ENCODE results near the gene EML6. TPM values are rescaled to one million over a fixed set of nuclear protein-coding genes. Genes with fewer than 3 reads are reported as not detected.

Gene EML6
- total RNA-seq, 1 experiment from 2014 or later, result 0.34 TPM

DNA sequence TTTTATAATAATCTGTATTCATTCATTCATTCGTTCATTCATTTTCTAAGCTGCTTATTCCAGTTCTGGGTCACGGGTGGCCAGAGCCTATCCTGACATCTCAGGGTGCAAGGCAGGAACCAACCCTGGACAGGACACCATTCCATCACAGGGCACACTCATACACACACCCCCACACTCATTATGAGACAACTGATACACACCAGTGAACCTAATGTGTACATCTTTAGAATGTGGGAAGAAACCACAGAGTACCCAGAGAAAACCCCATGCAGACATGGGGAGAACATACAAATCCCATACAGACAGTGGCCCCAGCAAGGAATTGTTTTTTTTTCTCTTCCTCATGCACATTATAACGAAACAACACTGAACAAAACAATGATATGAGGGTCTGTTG is 272.1 kb downstream of the EML6 start:
- no peak for DNase-seq (ENCODE audit: low read depth)

DNA sequence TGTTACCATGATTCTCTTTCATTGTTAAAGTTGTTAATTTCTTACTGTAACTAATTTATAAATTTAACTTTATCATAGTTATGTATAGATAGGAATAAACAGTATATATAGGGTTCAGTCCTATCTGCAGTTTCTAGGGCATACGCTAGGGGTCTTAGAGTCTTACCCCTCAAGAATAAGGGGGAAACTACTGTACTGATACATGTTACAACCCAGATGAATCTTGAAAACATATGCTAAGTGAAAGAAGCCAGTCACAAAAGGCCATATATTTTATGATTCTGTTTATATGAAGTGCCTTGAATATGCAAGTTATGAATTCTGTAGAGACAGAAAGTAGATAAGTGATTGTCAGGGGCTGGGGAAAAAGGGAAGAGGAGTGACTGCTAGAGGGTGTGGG is 274.4 kb downstream of the EML6 start:
- DNase-seq (ENCODE audit: low read depth), result no peak

DNA sequence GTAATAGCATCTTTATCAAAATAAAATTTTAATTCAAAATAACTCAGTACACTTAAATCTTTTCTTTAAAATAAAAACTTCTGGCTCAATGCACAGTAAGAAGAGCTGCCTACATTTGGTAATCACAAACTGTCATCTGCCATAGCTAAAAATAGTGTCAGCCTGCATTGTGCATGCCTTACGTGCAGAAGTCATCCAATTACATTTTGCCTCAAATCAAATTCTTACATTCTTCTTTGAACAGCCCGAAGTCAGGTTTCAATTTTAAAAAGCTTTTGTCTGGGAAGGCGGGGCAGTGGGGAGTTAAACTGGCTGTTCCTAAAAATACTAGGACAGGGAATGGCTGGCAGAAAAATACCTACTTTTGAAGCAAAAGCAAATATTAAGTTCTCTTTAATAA is 275.7 kb downstream of the EML6 start:
- DNase-seq (ENCODE audit: low read depth), result peak; percentile 75

DNA sequence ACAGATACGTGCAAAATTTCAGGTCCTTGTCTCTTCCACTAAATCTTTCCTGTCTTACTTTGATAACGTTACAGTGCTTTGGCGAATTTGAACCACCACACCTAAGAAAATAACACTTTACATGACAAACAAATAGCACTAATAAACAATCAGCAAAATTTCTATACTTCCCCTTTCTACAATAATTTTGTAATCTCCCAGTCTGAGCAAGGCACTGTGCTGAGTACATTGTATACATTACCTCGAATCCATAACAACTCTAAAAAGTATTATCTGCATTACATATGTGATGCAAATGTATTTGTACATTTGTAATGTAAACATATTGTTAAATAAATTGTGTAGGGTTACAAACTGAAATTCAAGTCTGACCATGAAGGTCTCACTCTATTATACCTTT is 276.9 kb downstream of the EML6 start:
- DNase-seq (ENCODE audit: low read depth), result no peak

DNA sequence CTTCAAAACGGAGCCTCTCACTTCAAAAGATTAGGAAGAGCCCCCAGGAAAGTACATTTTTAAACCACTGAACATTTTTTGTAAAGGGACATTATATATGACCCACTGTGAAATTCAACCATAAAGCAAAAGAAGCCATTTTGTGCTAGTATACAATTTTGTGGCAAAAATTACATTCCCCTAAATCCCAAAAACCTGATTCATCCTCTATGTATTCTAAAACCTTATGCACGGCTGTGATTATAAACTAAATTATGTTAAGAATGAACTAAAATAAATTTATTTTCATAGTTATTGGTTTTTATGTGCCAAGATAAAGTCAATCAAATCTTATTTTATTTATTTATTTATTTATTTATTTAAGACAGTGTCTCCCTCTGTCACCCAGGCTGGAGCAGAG is 278.3 kb downstream of the EML6 start:
- no peak for DNase-seq (ENCODE audit: low read depth)

DNA sequence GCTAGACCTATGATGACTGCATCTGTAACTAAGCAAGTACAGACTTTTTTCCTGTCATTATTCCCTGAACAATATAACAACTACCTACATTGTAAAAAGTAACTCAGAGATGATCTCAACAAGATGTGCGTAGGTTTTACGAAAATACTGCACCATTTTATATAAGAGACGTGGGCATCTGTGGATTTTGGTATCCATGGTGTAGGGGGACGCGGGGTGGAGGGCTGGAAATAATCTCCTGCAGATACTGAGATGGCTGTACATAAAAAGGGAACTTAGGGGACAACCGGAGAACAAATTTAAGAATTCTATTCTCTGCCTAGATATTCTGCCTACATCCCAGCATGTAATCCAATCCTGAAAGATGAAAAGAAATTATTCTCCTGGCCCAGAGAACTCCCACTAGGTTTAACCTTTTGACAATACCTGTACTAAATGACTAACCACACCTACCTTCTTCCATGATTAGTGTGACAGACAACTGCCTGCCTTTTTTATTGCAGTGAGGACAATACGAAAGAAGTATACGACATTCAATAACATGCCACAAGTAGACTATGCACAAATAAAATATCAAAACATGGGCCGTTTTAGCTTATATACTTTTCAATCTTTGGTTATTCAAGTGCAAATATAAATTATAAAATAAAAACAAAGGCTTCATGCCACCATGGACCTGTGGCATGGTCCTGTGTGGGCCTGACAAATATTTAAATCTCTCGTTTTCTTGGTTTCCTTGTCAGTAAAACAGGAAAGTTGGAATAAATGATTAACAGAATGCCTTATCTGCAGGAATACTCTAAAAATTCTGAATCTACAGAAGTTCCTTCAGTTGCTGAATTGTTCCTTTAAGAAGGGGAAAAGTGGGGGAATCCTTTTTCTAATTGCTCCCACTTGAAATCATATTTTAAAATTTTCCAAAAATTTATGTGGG is 280.5 kb downstream of the EML6 start:
- no peak for DNase-seq (ENCODE audit: low read depth)

DNA sequence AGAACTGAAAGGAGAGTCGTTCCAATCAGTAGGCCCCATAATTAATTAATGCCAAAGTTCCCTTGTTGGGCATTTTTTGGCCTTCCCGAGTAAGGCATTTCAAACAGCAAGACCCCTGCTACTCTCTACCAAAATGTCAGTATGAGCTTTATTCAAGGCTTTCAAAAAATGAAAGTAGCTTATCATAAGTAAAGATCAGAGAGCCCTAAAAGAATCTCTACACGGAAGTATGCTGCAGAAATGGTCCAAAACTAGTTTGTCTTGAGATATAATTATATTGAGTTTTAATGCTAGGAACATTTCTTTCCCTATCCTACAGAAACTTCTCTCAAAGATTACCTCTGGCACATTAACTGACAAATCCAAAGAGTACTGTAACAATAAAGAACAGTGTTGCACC is 282.8 kb downstream of the EML6 start:
- no peak for DNase-seq (ENCODE audit: low read depth)

DNA sequence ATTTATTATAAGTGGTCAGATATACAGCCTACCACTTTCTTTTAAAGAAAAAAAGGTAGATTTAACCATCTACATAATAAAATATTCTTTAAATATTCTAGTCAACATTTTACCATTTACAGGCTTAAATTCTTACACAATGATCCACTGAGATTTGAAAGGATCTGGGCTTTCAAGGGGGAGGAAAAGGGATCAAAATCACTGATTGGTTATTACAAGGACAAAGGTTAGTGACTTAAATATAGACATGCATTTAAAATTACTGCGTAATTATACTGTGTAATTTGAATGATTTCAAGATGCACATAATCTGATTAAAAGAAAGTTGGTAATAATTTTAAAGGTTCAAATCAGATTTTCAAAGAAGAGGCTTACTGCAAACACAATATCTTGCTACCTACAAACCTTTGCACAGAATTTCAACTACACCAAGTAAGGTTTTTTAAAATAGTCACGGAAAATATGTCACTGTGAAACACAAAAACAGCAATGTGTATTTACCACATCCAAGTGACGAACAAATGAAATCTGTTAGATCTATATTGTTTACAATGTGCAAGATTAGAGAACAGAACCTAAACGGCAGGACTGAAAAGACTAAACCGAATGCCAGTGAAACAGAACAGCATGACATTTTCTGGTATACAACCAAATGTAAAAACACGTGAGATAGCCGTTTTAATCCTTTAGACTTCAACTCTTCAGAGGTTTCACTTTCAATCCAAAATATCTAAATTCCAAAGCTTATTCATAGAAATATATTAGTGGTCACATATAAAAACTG is 286.0 kb downstream of the EML6 start:
- no peak for DNase-seq (ENCODE audit: low read depth)

DNA sequence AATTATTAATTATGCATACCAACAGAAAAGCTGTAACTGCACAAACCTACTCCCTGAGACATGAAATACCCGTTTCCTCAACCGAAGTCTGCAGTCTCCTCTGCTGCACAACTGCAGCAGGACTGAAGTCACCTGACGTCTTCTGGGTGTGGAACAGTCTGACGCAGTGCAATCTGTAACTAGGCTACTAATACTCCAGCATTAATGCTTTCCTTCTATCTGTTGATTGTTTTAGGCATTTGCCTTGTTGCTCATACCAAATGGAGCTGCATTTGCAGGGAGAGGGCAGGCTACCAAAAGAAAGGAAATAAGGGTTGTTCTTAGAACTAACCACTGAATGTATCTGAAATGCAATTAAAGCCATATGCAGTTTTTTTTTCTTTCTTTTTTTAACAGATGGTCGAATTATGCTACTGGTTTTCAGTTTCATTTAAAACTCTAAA is 286.7 kb downstream of the EML6 start:
- DNase-seq (ENCODE audit: low read depth), result peak; percentile 72

DNA sequence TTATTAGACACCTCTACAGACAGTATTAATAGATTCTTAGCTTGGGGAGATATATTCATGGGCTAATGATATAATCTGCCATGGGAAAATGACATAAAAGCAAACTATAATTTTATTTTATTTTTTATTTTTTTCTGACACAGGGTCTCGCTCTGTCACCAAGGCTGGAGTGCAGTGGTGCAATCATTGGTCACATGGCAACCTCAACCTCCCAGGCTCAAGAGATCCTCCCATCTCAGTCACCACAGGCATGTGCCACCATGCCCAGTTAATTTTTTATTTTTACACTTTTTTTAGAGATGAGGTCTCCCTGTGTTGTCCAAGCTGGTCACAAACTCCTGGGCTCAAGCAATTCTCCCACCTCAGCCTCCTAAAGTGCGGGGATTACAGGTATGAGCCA is 287.5 kb downstream of the EML6 start:
- peak; percentile 59 for DNase-seq (ENCODE audit: low read depth)

DNA sequence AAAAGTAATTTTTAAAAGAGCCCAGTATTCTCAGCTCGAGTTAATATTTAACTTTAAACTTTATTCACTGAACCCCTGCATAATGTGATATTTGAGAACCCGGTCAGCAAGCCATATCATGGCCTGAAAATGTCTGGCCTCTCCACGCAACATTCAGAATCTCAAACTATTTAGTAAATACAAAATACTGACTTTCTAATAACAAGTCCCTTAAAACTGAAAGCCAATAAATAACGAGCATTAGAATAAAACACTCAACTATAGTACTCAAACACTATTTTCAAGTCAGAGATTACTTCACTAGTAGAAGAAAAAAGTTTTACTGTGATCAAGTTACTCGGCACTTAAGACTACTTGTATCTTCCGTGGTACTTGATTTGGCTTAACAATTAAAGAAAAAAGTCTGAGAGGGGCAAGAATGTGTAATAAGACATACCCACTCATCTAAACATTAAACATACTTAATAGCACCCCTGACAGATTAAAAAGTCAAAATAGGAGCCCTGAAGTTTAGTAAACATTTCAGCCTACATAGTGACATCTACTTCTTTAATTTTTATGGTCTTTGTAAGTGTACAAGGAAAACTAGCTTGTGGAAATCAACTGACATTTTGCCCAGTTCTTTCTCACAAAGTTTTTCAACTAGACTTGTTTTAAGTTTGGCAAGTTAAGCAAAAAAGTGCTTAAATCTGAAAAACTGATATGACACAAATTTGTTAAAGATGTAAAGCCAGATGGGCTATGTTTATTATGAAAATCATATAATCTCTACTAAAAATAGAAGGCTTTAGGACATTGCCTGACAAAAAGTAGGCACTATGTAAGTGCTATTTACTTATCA is 288.6 kb downstream of the EML6 start:
- DNase-seq (ENCODE audit: low read depth), result no peak

DNA sequence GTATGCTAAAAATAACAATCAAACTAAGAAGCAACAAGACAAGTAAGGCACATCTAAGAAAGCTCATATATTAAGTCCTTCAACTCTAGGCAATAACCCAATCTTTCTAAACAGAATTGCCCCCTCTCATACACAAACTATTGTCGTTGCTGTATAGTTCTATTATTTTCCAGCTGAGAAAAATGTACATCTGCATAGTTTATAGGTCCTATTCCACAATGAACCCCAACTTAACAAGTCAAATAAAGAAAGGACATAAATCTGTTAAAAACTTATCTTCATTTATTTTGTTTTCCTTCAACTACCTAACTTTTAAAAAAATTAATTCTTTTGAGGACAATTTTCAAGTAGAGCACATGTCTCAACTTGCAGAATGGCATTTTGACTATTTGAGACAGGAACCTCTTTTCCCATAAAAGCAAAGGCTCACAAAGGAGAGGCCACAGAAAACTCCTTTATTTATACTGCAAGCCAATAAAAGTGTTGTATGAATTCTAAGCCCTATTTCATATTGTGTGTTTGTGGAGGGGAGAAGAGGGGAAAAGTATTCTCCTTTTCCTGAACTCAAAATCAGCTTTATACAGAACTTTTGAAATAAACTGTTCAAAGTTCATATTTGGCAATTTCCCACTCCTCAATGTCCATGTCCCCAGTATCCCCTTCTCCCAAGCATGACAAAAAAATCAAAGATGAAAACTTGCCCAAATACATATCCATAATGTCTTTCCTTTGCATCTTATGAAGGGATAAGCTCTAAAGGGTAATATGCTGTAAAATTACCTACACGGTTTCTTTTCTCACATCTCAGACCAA is 289.4 kb downstream of the EML6 start:
- no peak for DNase-seq (ENCODE audit: low read depth)

DNA sequence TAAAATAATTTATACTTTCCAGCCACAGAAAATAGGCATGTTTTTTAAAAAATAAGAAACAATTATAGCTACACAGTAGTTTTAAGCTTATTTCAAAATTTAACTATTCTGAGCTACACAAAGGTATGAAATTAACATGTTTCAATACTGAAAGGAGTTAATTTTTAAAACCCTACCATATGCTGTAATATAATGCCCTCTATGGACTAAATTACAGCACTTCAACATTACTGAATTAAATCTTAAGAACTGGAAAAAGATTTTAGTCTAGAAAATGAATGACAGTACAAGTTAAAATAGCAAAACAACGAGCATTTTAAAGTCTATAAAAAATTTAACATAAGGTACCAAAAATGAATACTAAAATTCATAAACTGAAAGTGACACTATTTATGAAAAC is 290.5 kb downstream of the EML6 start:
- DNase-seq (ENCODE audit: low read depth), result no peak

DNA sequence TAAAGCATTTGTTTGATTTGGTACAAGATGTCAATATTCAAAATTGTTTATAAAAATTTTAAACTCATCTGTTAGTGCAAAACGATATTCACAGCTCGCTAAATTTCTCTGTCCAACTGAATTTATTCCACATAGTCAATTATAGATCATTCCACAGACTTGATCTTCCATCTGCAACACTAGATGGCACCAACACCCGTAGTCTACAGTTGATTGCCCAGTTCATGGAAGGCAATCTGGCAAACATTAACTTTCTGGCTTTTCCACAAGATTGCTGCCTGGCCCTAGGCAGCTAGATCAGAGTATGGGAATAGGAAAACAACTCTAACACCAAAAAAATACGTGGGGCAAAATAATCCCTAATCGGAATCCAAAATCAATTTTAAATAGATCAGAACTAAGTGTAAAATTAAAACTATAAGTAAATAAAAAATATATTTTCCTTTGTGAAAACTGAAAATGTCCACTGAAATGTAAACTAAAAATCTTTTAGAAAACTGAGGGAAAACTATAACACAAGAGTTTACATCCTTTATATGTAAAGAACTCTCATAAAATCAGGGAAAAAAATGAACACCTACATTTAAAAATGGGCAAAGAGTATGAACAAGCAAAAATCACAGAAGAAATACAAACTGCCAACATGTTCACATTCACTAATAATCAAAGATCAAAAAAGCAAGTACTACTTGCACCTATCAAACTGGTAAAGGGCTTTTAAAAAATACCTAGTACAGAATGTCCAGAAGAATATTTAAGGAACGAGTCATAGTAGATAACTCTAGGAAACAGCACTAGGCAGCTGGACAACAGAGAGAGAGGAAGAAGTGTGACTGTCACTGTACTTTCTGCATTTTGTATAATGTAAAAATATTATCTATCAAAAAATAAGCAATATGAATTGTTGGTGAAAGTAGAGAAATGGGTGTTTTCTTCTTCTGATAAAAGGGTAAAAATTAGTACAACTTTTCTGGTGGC is 291.8 kb downstream of the EML6 start:
- peak; percentile 71 for DNase-seq (ENCODE audit: low read depth)

DNA sequence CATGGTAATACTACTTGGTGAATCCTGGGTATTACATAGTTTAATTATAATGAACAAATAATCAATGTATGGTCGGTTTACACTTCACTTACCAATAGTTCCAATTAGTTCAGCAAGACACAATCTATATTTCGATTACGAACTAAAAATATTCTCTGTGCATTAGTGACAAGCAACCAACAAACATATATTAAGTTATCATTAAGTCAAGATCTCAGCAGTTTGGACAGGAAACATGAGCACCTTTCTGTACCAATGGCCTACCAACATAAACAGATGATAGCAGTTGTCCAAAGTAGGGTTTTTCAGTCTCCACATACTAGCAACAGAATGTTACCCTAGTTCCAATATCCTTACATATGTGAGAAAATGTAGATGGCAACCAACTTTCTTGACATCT is 294.0 kb downstream of the EML6 start:
- DNase-seq (ENCODE audit: low read depth), result no peak

DNA sequence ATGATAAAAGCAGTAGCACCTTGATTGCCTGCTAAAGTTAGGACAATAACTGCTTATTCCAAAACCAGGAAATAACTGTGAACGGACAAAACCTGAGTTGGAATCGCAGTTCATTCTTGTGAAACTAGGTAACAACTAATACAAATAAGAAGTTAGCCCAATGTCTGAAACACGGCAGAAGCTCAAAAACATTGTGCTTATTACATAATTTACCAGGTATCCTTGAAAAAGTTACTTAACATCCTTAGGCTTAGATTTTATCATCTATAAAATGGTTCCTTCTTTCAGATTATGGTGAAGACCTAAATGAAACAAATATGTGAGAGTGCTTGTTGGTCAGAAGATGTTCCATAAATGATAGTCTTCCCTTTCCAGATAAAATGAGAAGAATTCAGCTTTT is 294.4 kb downstream of the EML6 start:
- DNase-seq (ENCODE audit: low read depth), result no peak

DNA sequence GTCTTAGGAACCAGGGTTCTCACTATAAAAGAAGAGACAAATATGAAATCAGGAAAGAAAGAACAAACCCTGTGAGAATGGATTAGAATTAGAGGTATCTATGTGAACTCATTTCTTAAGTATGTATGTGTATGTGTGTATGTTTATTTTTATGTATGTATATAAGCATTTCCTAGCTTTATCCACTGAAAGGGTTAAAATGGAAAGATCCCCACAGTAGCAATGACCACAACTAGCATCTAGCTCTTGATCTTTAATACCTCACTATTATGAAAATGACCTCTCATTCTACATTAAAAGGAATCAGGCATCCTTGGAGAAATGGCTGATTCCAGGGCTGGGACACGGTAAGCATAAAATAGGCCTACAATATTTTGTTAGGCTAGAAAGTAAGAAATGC is 295.2 kb downstream of the EML6 start:
- DNase-seq (ENCODE audit: low read depth), result no peak

DNA sequence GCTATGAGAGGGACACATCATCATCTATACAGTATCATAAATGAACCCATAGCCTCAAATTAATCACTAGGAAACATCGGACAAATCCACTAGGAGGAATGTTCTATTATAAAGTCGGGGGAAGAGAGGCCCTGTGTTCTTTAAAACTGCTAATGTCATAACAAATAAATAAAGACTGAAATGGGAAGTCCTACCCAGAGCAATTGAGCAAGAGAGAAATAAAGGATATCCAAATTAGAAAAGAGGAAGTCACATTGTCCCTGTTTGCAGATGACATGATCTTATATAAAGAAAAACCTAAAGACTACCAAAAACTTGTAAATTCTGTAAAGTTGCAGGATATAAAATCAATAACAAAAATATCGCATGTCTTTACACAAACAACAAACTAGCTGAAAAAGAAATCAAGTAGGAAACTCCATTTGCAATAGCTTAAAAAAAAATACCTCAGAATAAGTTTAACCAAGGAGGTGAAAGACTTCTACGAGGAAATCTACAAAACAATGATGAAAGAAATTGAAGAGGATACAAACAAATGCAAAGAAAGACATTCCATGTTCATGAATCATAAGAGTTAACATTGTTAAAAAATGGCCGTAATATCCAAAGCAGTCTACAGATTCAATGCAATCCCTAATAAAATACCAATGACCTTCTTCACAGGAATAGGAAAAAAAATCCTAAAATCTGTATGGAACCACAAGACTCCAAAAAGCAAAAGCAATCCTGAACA is 296.2 kb downstream of the EML6 start:
- no peak for DNase-seq (ENCODE audit: low read depth)
